Mesenchymal stem cell (in vitro differentiated cells and primary cell): ENCODE data around the gene ABCD1.

Experiments used
- DNase-seq: peaks from one replicate; pipeline ENCODE4 v3.0.0-alpha.2; 2013
- H2AFZ ChIP-seq: one replicate; pipeline ENCODE4 v1.6.1; 2013; ENCODE audit warnings: low read depth, mild to moderate bottlenecking, control low read depth, inconsistent platforms, low read length, moderate library complexity
- H2AK5ac ChIP-seq: 2 replicates; pipeline ENCODE4 v1.6.1; 2013; ENCODE audit warnings: low read length, moderate library complexity, mild to moderate bottlenecking, inconsistent platforms; ENCODE audit not compliant: severe bottlenecking
- H2BK120ac ChIP-seq: one replicate; pipeline ENCODE4 v1.6.1; 2013; ENCODE audit warnings: low read depth, mild to moderate bottlenecking, inconsistent platforms, low read length, moderate library complexity
- H2BK12ac ChIP-seq, 2 experiments: one replicate each; pipeline ENCODE4 v1.6.1; 2013; ENCODE audit warnings: inconsistent platforms in 2 of 2, low read length in 2 of 2, mild to moderate bottlenecking in 2 of 2, moderate library complexity in 2 of 2, control low read depth in 1 of 2
- H2BK15ac ChIP-seq: one replicate; pipeline ENCODE4 v1.6.1; 2013; ENCODE audit warnings: mild to moderate bottlenecking, low read depth, inconsistent platforms; ENCODE audit not compliant: poor library complexity, severe bottlenecking
- H2BK5ac ChIP-seq: 2 replicates; pipeline ENCODE4 v1.6.1; 2013; ENCODE audit warnings: low read depth, mild to moderate bottlenecking, low read length, control low read depth, inconsistent platforms; ENCODE audit not compliant: poor library complexity, severe bottlenecking
- H3K14ac ChIP-seq, 2 experiments: one replicate each; pipeline ENCODE4 v1.6.1; 2013; ENCODE audit warnings: inconsistent platforms in 2 of 2, low read length in 2 of 2, control low read depth in 1 of 2, mild to moderate bottlenecking in 1 of 2, moderate library complexity in 1 of 2
- H3K18ac ChIP-seq, 2 experiments: one replicate each; pipeline ENCODE4 v1.6.1; 2013; ENCODE audit warnings: inconsistent platforms in 2 of 2, low read length in 2 of 2, control low read depth in 1 of 2, low read depth in 1 of 2, mild to moderate bottlenecking in 1 of 2
- H3K23ac ChIP-seq, 2 experiments: one replicate each; pipeline ENCODE4 v1.6.1; 2013; ENCODE audit warnings: inconsistent platforms in 2 of 2, low read length in 2 of 2, mild to moderate bottlenecking in 2 of 2, moderate library complexity in 2 of 2, control low read depth in 1 of 2
- H3K27ac ChIP-seq: 2 replicates; pipeline ENCODE4 v1.5.1; 2013; ENCODE audit warnings: mild to moderate bottlenecking, moderate library complexity, low read length, control low read depth, inconsistent platforms; ENCODE audit not compliant: poor library complexity, severe bottlenecking
- H3K27me3 ChIP-seq, 2 experiments: 2 replicates each; pipeline versions ENCODE4 v1.6.1 to v1.7.0; 2013; ENCODE audit warnings: low read length in 2 of 2, mild to moderate bottlenecking in 2 of 2, moderate library complexity in 2 of 2, control low read depth in 1 of 2, inconsistent platforms in 1 of 2; ENCODE audit not compliant: control insufficient read depth in 1 of 2, insufficient read depth in 1 of 2
- H3K36me3 ChIP-seq, 2 experiments: 2 replicates each; pipeline versions ENCODE4 v1.6.1 to v1.7.0; 2013; ENCODE audit warnings: low read length in 2 of 2, control low read depth in 1 of 2, inconsistent platforms in 1 of 2, low read depth in 1 of 2, mild to moderate bottlenecking in 1 of 2; ENCODE audit not compliant: insufficient read depth in 2 of 2, control insufficient read depth in 1 of 2
- H3K4ac ChIP-seq, 2 experiments: one replicate each; pipeline ENCODE4 v1.6.1; 2013; ENCODE audit warnings: inconsistent platforms in 2 of 2, low read length in 2 of 2, mild to moderate bottlenecking in 2 of 2, moderate library complexity in 2 of 2, control low read depth in 1 of 2, low read depth in 1 of 2
- H3K4me1 ChIP-seq: 2 replicates; pipeline ENCODE4 v1.6.1; 2013; ENCODE audit warnings: low read depth, low read length, control low read depth; ENCODE audit not compliant: control insufficient read depth, insufficient read depth
- H3K4me2 ChIP-seq: 2 replicates; pipeline ENCODE4 v1.6.1; 2013; ENCODE audit warnings: low read length, mild to moderate bottlenecking, inconsistent platforms; ENCODE audit not compliant: poor library complexity, severe bottlenecking
- H3K4me3 ChIP-seq, 2 experiments: 2 replicates each; pipeline versions ENCODE4 v1.5.1 to v1.7.0; 2013; ENCODE audit warnings: low read length in 2 of 2, mild to moderate bottlenecking in 2 of 2, control low read depth in 1 of 2, low read depth in 1 of 2; ENCODE audit not compliant: insufficient read depth in 1 of 2
- H3K79me1 ChIP-seq: replicated peaks from 2 replicates; pipeline ENCODE4 v1.6.1; 2013; ENCODE audit warnings: mild to moderate bottlenecking, control low read depth, low read length, inconsistent platforms; ENCODE audit not compliant: poor library complexity, severe bottlenecking
- H3K9ac ChIP-seq: 2 replicates; pipeline ENCODE4 v1.7.0; 2013; ENCODE audit warnings: mild to moderate bottlenecking, low read length, moderate library complexity
- H3K9me3 ChIP-seq: 2 replicates; pipeline ENCODE4 v1.7.0; 2013; ENCODE audit warnings: mild to moderate bottlenecking, low read length; ENCODE audit not compliant: control insufficient read depth
- H4K8ac ChIP-seq: one replicate; pipeline ENCODE4 v1.6.1; 2013; ENCODE audit warnings: inconsistent platforms, mild to moderate bottlenecking, low read length, moderate library complexity
- H4K91ac ChIP-seq: one replicate; pipeline ENCODE4 v1.6.1; 2013; ENCODE audit warnings: mild to moderate bottlenecking, low read length, inconsistent platforms
- WGBS: methylation state at CpG from one replicate; pipeline ENCODE4 v1.1.7; 2013; ENCODE audit warnings: mixed read lengths; 5-methylcytosine and 5-hydroxymethylcytosine counted together

The ABCD1 gene

GRCh38 chrX:153734871-153735270, 10.2 kb downstream of the ABCD1 start:
- WGBS: 80% methylated on average over 1 of the region's 2 CpGs
- H2BK15ac ChIP-seq: no peak overlapping the region
- H3K14ac ChIP-seq: no peak overlapping the region
- H3K18ac ChIP-seq: no peak overlapping the region
- H3K9ac ChIP-seq: no peak overlapping the region
- H3K4me1 ChIP-seq: peaks cover 2% of the 10 kb centered on the region
- no peak overlapping the region for H3K4me3 ChIP-seq
- no peak overlapping the region for H2BK5ac ChIP-seq
- H2AFZ ChIP-seq: no peak overlapping the region
- H3K4ac ChIP-seq: no peak overlapping the region
- DNase-seq: no peak
- H4K8ac ChIP-seq: no peak overlapping the region
- H3K79me1 ChIP-seq: no peaks in the 10 kb centered on the region
- H2AK5ac ChIP-seq: no peak overlapping the region
- peaks cover 25% of the 10 kb centered on the region for H3K9me3 ChIP-seq
- H4K91ac ChIP-seq: no peak overlapping the region
- H3K36me3 ChIP-seq: peaks cover 16 to 32% of the 10 kb centered on the region in 2 experiments
- H3K27ac ChIP-seq: no peak overlapping the region
- H3K23ac ChIP-seq: no peak overlapping the region
- H3K4me2 ChIP-seq: no peak overlapping the region
- H2BK120ac ChIP-seq: no peak overlapping the region
- H2BK12ac ChIP-seq: no peak overlapping the region
- H3K27me3 ChIP-seq: no peaks in the 10 kb centered on the region

GRCh38 chrX:153735274-153735673, 10.6 kb downstream of the ABCD1 start:
- H2BK12ac ChIP-seq: no peak overlapping the region
- no peak overlapping the region for H3K23ac ChIP-seq
- H3K18ac ChIP-seq: no peak overlapping the region
- no peak overlapping the region for H3K9ac ChIP-seq
- H3K4me1 ChIP-seq: peaks cover 2% of the 10 kb centered on the region
- H3K79me1 ChIP-seq: no peaks in the 10 kb centered on the region
- H3K14ac ChIP-seq: no peak overlapping the region
- no peak overlapping the region for H3K4ac ChIP-seq
- no peak overlapping the region for H2AFZ ChIP-seq
- H2BK5ac ChIP-seq: no peak overlapping the region
- no peak for DNase-seq
- H3K4me2 ChIP-seq: no peak overlapping the region
- H3K27me3 ChIP-seq: no peaks in the 10 kb centered on the region
- peaks cover 15 to 36% of the 10 kb centered on the region in 2 experiments for H3K36me3 ChIP-seq
- no peak overlapping the region for H3K4me3 ChIP-seq
- peaks cover 25% of the 10 kb centered on the region for H3K9me3 ChIP-seq
- H4K91ac ChIP-seq: no peak overlapping the region
- H3K27ac ChIP-seq: no peak overlapping the region
- 76% methylated on average over 9 of the region's 9 CpGs for WGBS
- H2AK5ac ChIP-seq: no peak overlapping the region
- H4K8ac ChIP-seq: no peak overlapping the region
- H2BK120ac ChIP-seq: no peak overlapping the region
- H2BK15ac ChIP-seq: no peak overlapping the region

GRCh38 chrX:153736071-153736820, 11.6 kb downstream of the ABCD1 start:
- no peak for DNase-seq
- peaks cover 15 to 43% of the 10 kb centered on the region in 2 experiments for H3K36me3 ChIP-seq
- no peak overlapping the region for H2BK120ac ChIP-seq
- no peak overlapping the region for H4K91ac ChIP-seq
- H3K27me3 ChIP-seq: no peaks in the 10 kb centered on the region
- H2BK12ac ChIP-seq: no peak overlapping the region
- no peak overlapping the region for H2BK15ac ChIP-seq
- H3K18ac ChIP-seq: no peak overlapping the region
- H4K8ac ChIP-seq: no peak overlapping the region
- H3K27ac ChIP-seq: no peak overlapping the region
- no peak overlapping the region for H3K4me2 ChIP-seq
- H2BK5ac ChIP-seq: no peak overlapping the region
- H3K79me1 ChIP-seq: no peaks in the 10 kb centered on the region
- no peak overlapping the region for H3K23ac ChIP-seq
- H3K9me3 ChIP-seq: peaks cover 17% of the 10 kb centered on the region
- H3K14ac ChIP-seq: no peak overlapping the region
- H3K9ac ChIP-seq: no peak overlapping the region
- H2AK5ac ChIP-seq: no peak overlapping the region
- H3K4me3 ChIP-seq: no peak overlapping the region
- no peak overlapping the region for H3K4ac ChIP-seq
- H3K4me1 ChIP-seq: peaks cover 2% of the 10 kb centered on the region
- 91% methylated on average over 29 of the region's 30 CpGs for WGBS
- no peak overlapping the region for H2AFZ ChIP-seq

GRCh38 chrX:153736871-153737441, 12.3 kb downstream of the ABCD1 start:
- peaks cover 11 to 43% of the 10 kb centered on the region in 2 experiments for H3K36me3 ChIP-seq
- H2AFZ ChIP-seq: no peak overlapping the region
- H4K8ac ChIP-seq: no peak overlapping the region
- 98% methylated on average over 8 of the region's 15 CpGs for WGBS
- H2AK5ac ChIP-seq: no peak overlapping the region
- H3K4me2 ChIP-seq: no peak overlapping the region
- no peak overlapping the region for H2BK15ac ChIP-seq
- no peak overlapping the region for H3K27ac ChIP-seq
- H3K14ac ChIP-seq: no peak overlapping the region
- no peaks in the 10 kb centered on the region for H3K79me1 ChIP-seq
- no peak overlapping the region for H3K23ac ChIP-seq
- no peak overlapping the region for H3K4ac ChIP-seq
- no peak overlapping the region for H3K9ac ChIP-seq
- peaks cover 2% of the 10 kb centered on the region for H3K4me1 ChIP-seq
- DNase-seq: no peak
- no peak overlapping the region for H3K4me3 ChIP-seq
- H3K9me3 ChIP-seq: peaks cover 10% of the 10 kb centered on the region
- no peak overlapping the region for H4K91ac ChIP-seq
- no peak overlapping the region for H3K18ac ChIP-seq
- H2BK12ac ChIP-seq: no peak overlapping the region
- no peak overlapping the region for H2BK120ac ChIP-seq
- no peaks in the 10 kb centered on the region for H3K27me3 ChIP-seq
- no peak overlapping the region for H2BK5ac ChIP-seq
